ENCODE measurements around the gene PRKN.

DNA sequence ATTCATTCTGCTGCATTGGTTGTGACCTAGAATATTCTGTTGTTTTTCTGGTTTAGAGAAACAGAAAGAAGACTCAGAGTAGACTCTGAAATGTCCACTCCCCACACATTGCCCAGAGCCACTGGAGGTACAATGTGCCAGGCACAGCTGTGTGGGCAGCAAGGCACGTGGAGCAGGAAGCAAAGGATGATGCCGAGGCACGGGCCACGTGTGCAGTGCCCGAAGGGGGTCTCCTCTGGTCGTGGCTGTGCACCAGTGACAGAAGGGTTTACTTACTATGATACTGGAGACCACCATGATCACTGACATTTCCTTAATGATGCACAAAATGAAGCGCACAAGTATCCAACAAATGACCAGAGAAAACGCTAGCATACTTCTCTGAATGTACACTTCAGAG, 488.9 kb downstream of the PRKN start:
- TF ChIP-seq, protein P1, sequence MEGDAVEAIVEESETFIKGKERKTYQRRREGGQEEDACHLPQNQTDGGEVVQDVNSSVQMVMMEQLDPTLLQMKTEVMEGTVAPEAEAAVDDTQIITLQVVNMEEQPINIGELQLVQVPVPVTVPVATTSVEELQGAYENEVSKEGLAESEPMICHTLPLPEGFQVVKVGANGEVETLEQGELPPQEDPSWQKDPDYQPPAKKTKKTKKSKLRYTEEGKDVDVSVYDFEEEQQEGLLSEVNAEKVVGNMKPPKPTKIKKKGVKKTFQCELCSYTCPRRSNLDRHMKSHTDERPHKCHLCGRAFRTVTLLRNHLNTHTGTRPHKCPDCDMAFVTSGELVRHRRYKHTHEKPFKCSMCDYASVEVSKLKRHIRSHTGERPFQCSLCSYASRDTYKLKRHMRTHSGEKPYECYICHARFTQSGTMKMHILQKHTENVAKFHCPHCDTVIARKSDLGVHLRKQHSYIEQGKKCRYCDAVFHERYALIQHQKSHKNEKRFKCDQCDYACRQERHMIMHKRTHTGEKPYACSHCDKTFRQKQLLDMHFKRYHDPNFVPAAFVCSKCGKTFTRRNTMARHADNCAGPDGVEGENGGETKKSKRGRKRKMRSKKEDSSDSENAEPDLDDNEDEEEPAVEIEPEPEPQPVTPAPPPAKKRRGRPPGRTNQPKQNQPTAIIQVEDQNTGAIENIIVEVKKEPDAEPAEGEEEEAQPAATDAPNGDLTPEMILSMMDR (IDR thresholded peaks at IDR 0.05; ENCODE audit: low read depth, low read length) = no peak
- TF ChIP-seq EZH2phosphoT487 (IDR thresholded peaks at IDR 0.05; ENCODE audit: low read depth) = no peak

Data from OCI-LY3 (cell line).